Smooth muscle cell (in vitro differentiated cells): ENCODE measurements around the gene SAFB. TPM values are rescaled to one million over a fixed set of nuclear protein-coding genes. Genes with fewer than 3 reads are reported as not detected.

Experiments used
- DNase-seq: peaks from one replicate; lab custom pipeline; 2025; ENCODE audit not compliant: unreplicated experiment; lab: John Stamatoyannopoulos, UW
- H2AFZ ChIP-seq: fragments of 200-600 bp; sonication (generic); 2 replicates; pipeline ENCODE4 v1.6.0; 2016; ENCODE audit warnings: antibody characterized with exemption, low read depth, mild to moderate bottlenecking
- H3F3A ChIP-seq: fragments of 200-600 bp; sonication (generic); 2 replicates; pipeline ENCODE4 v1.6.0; 2017; ENCODE audit warnings: antibody characterized with exemption, low read depth
- H3K27ac ChIP-seq: fragments of 200-600 bp; sonication (generic); 2 replicates; pipeline ENCODE4 v1.5.1; 2016; ENCODE audit warnings: low read depth, mild to moderate bottlenecking
- H3K27me3 ChIP-seq: fragments of 200-600 bp; sonication (generic); 2 replicates; pipeline ENCODE4 v1.6.1; 2016; ENCODE audit warnings: low read depth, mild to moderate bottlenecking
- H3K36me3 ChIP-seq: fragments of 200-600 bp; sonication (generic); 2 replicates; pipeline ENCODE4 v1.5.1; 2016; ENCODE audit warnings: low read depth
- H3K4me1 ChIP-seq: fragments of 200-600 bp; sonication (generic); 2 replicates; pipeline ENCODE4 v1.5.1; 2016; ENCODE audit warnings: low read depth
- H3K4me2 ChIP-seq: fragments of 200-600 bp; sonication (generic); 2 replicates; pipeline ENCODE4 v1.6.0; 2016; ENCODE audit warnings: mild to moderate bottlenecking
- H3K4me3 ChIP-seq: fragments of 200-600 bp; sonication (generic); 2 replicates; pipeline ENCODE4 v1.5.1; 2016; ENCODE audit warnings: mild to moderate bottlenecking
- H3K79me2 ChIP-seq: fragments of 200-600 bp; sonication (generic); 2 replicates; pipeline ENCODE4 v1.6.0; 2016; ENCODE audit warnings: low read depth, mild to moderate bottlenecking
- H3K9ac ChIP-seq: fragments of 200-600 bp; sonication (generic); 2 replicates; pipeline ENCODE4 v1.6.0; 2016; ENCODE audit warnings: low read depth
- H3K9me3 ChIP-seq: fragments of 200-600 bp; sonication (generic); replicated peaks from 2 replicates; pipeline ENCODE4 v1.5.1; 2016; ENCODE audit warnings: low read depth
- H4K20me1 ChIP-seq: fragments of 200-600 bp; sonication (generic); 2 replicates; pipeline ENCODE4 v1.6.0; 2016; ENCODE audit warnings: low read depth
- CTCF ChIP-seq: fragments of 200-600 bp; sonication (generic); IDR thresholded peaks from 2 replicates; pipeline ENCODE4 v1.5.1; 2017; ENCODE audit warnings: borderline replicate concordance, mild to moderate bottlenecking, antibody characterized with exemption; ENCODE audit not compliant: insufficient read depth, poor library complexity, severe bottlenecking
- WGBS: methylation state at CpG from one replicate; pipeline ENCODE4 v1.1.7; 2016; ENCODE audit warnings: low lambda C conversion rate; 5-methylcytosine and 5-hydroxymethylcytosine counted together
- polyA plus RNA-seq: library from polyadenylated mRNA; unstranded; fragments of >200 nt; fragmentation: Nextera tagmentation; extraction: Ambion mirVana; gene quantifications from 2 replicates; pipeline ENCODE4 v1.2.1, GENCODE V29; 2016
- total RNA-seq: library from RNA; depleted of rRNA; stranded (reverse); fragments of >200 nt; gene quantifications from 2 replicates; pipeline ENCODE4 v1.2.3, GENCODE V29; 2014

The SAFB gene
- total and polyA plus RNA-seq, 2 experiments from 2014 or later: 22.8 to 74.3 TPM

GRCh38 chr19:5697022-5697889 lies 74.4 kb downstream of the SAFB start:
- 86% methylated on average over 22 of the region's 25 CpGs for WGBS
- H3K4me2 ChIP-seq: no peak overlapping the region
- TF ChIP-seq CTCF: no peak
- H3K36me3 ChIP-seq: no peaks in the 10 kb centered on the region
- H4K20me1 ChIP-seq: peaks cover 79% of the 10 kb centered on the region
- H3K27me3 ChIP-seq: no peaks in the 10 kb centered on the region
- no peak overlapping the region for H3K9ac ChIP-seq
- H3K4me3 ChIP-seq: no peak overlapping the region
- H3K4me1 ChIP-seq: no peaks in the 10 kb centered on the region
- H3F3A ChIP-seq: peaks cover under 1% of the 10 kb centered on the region
- no peaks in the 10 kb centered on the region for H3K9me3 ChIP-seq
- H2AFZ ChIP-seq: no peak overlapping the region
- DNase-seq: no peak
- H3K27ac ChIP-seq: no peak overlapping the region
- H3K79me2 ChIP-seq: peaks cover 35% of the 10 kb centered on the region

- no peak overlapping the region for H3K4me2 ChIP-seq
- no peak overlapping the region for H3K9ac ChIP-seq
- no peak overlapping the region for H3K4me3 ChIP-seq
- H3K4me1 ChIP-seq: no peaks in the 10 kb centered on the region
- H2AFZ ChIP-seq: no peak overlapping the region
- no peak for DNase-seq
- H3K79me2 ChIP-seq: peaks cover 27% of the 10 kb centered on the region
- no peak for TF ChIP-seq CTCF
- H3K27me3 ChIP-seq: no peaks in the 10 kb centered on the region
- no peaks in the 10 kb centered on the region for H3K36me3 ChIP-seq
- no peaks in the 10 kb centered on the region for H3K9me3 ChIP-seq
- WGBS: 97% methylated on average over 30 of the region's 30 CpGs
- no peak overlapping the region for H3K27ac ChIP-seq
- H3F3A ChIP-seq: no peaks in the 10 kb centered on the region
- peaks cover 71% of the 10 kb centered on the region for H4K20me1 ChIP-seq
These were observed 75.2 kb downstream of the SAFB start for GRCh38 chr19:5697890-5698634.

GRCh38 chr19:5698635-5699422 lies 75.9 kb downstream of the SAFB start:
- peaks cover 63% of the 10 kb centered on the region for H4K20me1 ChIP-seq
- H3K79me2 ChIP-seq: peaks cover 20% of the 10 kb centered on the region
- H3K9me3 ChIP-seq: no peaks in the 10 kb centered on the region
- 97% methylated on average over 38 of the region's 38 CpGs for WGBS
- TF ChIP-seq CTCF: no peak
- no peaks in the 10 kb centered on the region for H3K27me3 ChIP-seq
- DNase-seq: no peak
- no peak overlapping the region for H3K4me2 ChIP-seq
- no peak overlapping the region for H3K27ac ChIP-seq
- no peaks in the 10 kb centered on the region for H3F3A ChIP-seq
- H3K36me3 ChIP-seq: no peaks in the 10 kb centered on the region
- no peaks in the 10 kb centered on the region for H3K4me1 ChIP-seq
- H3K9ac ChIP-seq: no peak overlapping the region
- H2AFZ ChIP-seq: no peak overlapping the region
- no peak overlapping the region for H3K4me3 ChIP-seq
